Measurements from ENCODE around the gene TLE7. TPM values are rescaled to one million over a fixed set of nuclear protein-coding genes. Genes with fewer than 3 reads are reported as not detected.

TLE7 gene
- total and polyA plus RNA-seq, 2 experiments from 2014 or later = 0.44 to 2.5 TPM

DNA sequence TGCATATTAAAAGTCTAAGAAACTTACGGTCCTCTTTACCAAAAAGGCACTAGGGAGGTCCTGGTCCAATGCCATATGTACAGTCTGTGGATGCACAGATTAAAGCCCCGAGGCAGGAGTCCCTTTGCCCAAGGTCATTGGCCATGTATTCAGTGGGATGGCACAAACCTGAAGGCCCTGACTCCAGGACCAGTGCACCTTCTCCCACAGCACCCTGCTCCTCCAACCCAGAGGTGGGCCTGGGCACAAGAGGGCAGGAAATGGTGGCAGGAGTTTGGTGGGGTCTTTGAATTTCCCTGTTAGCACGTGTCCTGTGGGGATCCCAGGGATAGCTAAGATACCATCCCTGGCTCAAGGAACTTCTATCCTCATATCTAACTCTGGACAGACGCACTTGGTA lies 28.5 kb downstream of the TLE7 start (continued):
- TF ChIP-seq REST (IDR thresholded peaks at IDR 0.05; ENCODE audit: unreplicated experiment) = no peak
- TF ChIP-seq POLR2AphosphoS5 (IDR thresholded peaks at IDR 0.05; ENCODE audit: low read depth) = no peak
- TF ChIP-seq EZH2 (IDR thresholded peaks at IDR 0.05; ENCODE audit: low read depth, unreplicated experiment) = no peak
- no peak for TF ChIP-seq ZNF331 (CRISPR knock-in tag; IDR thresholded peaks at IDR 0.05; ENCODE audit: low read depth)
- no peak for TF ChIP-seq CREB1 (CRISPR knock-in tag; IDR thresholded peaks at IDR 0.05; ENCODE audit: low read depth)
- TF ChIP-seq EZH2phosphoT487 (IDR thresholded peaks at IDR 0.05; ENCODE audit: unreplicated experiment) = no peak
- no peak for TF ChIP-seq ZNF114 (CRISPR knock-in tag; IDR thresholded peaks at IDR 0.05)
- no peak for TF ChIP-seq JUNB (IDR thresholded peaks at IDR 0.05; ENCODE audit: unreplicated experiment)
- no peak for TF ChIP-seq STAT1 (IDR thresholded peaks at IDR 0.05; ENCODE audit: unreplicated experiment)
- TF ChIP-seq ETS1 (IDR thresholded peaks at IDR 0.05) = no peak
- no peak for TF ChIP-seq NANOG (IDR thresholded peaks at IDR 0.05; ENCODE audit: borderline replicate concordance)

DNA sequence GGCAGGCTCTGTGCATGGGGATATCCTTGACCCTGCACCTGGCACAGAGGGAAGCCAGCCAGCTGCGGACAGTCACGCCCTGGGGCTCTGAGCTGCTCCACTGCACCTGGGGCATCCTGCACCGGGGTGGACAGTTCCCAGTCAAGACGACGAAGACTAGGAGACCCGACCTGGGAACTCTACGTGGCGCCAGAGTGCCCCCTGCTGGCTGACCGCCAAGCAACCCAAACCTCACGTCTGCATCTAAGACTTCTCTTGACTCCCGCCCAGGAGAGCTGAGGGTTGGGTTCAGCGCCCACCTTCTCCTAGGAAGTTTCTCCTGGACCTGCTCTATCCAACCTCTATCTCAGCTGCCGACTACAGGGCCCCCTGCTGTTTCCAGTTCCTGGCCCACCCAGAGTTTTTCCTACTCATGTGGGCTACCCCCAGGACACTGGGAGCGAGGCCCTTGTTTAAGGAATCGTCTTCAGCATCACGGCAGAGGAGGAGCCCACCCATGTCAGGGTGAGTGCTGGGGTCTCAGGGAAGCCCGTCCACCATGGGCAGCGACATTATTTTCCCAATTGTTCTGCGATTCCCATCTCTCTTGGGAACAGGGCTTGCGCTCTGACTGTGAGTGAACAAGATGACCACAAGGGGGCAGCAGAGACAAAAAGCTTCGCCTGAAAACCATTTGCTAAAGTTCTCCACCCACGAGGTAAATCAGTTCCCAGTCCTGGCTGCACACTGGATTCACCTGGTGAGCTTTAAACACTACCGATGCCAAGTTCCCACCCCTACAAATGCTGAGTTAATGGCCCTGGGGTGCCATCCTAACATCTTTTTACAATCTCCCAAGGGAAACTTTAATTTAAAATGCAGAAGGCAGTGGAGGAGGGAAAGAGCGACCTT lies 29.3 kb downstream of the TLE7 start:
- Mint-ChIP-seq H3K4me3 (peak overlapping the region; percentile 69), H3K9me3 (no peaks in the 10 kb centered on the region), H3K27me3 (ENCODE audit: insufficient read depth, low read depth, poor library complexity) (peaks cover 15% of the 10 kb centered on the region), H3K4me1 (peaks cover 9% of the 10 kb centered on the region), H3K27ac (no peak overlapping the region), H3K36me3 (ENCODE audit: low read depth) (no peaks in the 10 kb centered on the region)
- Histone ChIP-seq H3K36me3 (ENCODE audit: insufficient read depth) (no peaks in the 10 kb centered on the region), H3K79me2 (replicated peaks; ENCODE audit: insufficient read depth) (no peaks in the 10 kb centered on the region), H3K4me2 (peak overlapping the region; percentile 92), H3K27ac (ENCODE audit: low read depth) (no peak overlapping the region), H4K20me1 (replicated peaks; ENCODE audit: insufficient read depth) (no peaks in the 10 kb centered on the region), H3K9me2 (ENCODE audit: insufficient read depth) (no peaks in the 10 kb centered on the region), H3K4me1 (ENCODE audit: insufficient read depth) (0 out of 2 replicates have a peak, but pooled peaks cover 4% of the 10 kb centered on the region), H2AFZ (peak overlapping the region; percentile 99), H3K4me3 (peak overlapping the region; percentile 75), H3K27me3 (ENCODE audit: insufficient read depth) (no peaks in the 10 kb centered on the region), H3F3A (replicated peaks; ENCODE audit: low read depth) (no peaks in the 10 kb centered on the region)
- DNase-seq (ENCODE audit: low spot score) (peak; percentile 93), ATAC-seq (peak; percentile 94)
- TF ChIP-seq STAT1 (IDR thresholded peaks at IDR 0.05; ENCODE audit: unreplicated experiment) (no peak), ZNF114 (CRISPR knock-in tag; IDR thresholded peaks at IDR 0.05) (no peak), EZH2phosphoT487 (IDR thresholded peaks at IDR 0.05; ENCODE audit: unreplicated experiment) (no peak), CREB1 (CRISPR knock-in tag; IDR thresholded peaks at IDR 0.05; ENCODE audit: low read depth) (0 out of 2 replicates have a peak, but pooled peaks have one; percentile 28), EZH2 (IDR thresholded peaks at IDR 0.05; ENCODE audit: low read depth, unreplicated experiment) (no peak), REST (IDR thresholded peaks at IDR 0.05; ENCODE audit: unreplicated experiment) (peak; percentile 48)
- TF ChIP-seq, protein P1, sequence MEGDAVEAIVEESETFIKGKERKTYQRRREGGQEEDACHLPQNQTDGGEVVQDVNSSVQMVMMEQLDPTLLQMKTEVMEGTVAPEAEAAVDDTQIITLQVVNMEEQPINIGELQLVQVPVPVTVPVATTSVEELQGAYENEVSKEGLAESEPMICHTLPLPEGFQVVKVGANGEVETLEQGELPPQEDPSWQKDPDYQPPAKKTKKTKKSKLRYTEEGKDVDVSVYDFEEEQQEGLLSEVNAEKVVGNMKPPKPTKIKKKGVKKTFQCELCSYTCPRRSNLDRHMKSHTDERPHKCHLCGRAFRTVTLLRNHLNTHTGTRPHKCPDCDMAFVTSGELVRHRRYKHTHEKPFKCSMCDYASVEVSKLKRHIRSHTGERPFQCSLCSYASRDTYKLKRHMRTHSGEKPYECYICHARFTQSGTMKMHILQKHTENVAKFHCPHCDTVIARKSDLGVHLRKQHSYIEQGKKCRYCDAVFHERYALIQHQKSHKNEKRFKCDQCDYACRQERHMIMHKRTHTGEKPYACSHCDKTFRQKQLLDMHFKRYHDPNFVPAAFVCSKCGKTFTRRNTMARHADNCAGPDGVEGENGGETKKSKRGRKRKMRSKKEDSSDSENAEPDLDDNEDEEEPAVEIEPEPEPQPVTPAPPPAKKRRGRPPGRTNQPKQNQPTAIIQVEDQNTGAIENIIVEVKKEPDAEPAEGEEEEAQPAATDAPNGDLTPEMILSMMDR (conservative IDR thresholded peaks at IDR 0.05; ENCODE audit: low read depth in 2 of 2) = peak; percentile 84 to 86

All from GM23338 (cell line).